ENCODE results near the gene LILRA6.

The LILRA6 gene

GRCh38 chr19:54255105-54255775 is 12.7 kb upstream of the LILRA6 start:
- TF ChIP-seq CTCF (IDR thresholded peaks at IDR 0.05; ENCODE audit: control extremely low read depth, extremely low read depth, low read depth, missing control alignments): no peak
- POLR2A ChIA-PET: no interaction called here
- no peak for DNase-seq (ENCODE audit: extremely low spot score)
- CTCF ChIA-PET: interaction anchor here (2.8 kb wide), 1 partner anchor 11 kb away, joined by 20 read pairs; no protein-coding TSS in a partner anchor

GRCh38 chr19:54254195-54254906 is 11.8 kb upstream of the LILRA6 start:
- DNase-seq (ENCODE audit: extremely low spot score): no peak
- CTCF ChIA-PET: interaction anchor here (1.1 kb wide), 1 partner anchor 12 kb away, joined by 7 read pairs; no protein-coding TSS in a partner anchor

GRCh38 chr19:54253331-54254194 is 11.0 kb upstream of the LILRA6 start:
- POLR2A ChIA-PET: no interaction called here
- CTCF ChIA-PET: interaction anchor here (1.0 to 1.1 kb wide), 2 partner anchors 12 to 13 kb away, joined by 4 to 7 read pairs; no protein-coding TSS in a partner anchor
- TF ChIP-seq CTCF (IDR thresholded peaks at IDR 0.05; ENCODE audit: control extremely low read depth, extremely low read depth, low read depth, missing control alignments): no peak
- no peak for DNase-seq (ENCODE audit: extremely low spot score)

More at GRCh38 chr19:54254195-54254906, 11.8 kb upstream of the LILRA6 start:
- TF ChIP-seq CTCF (IDR thresholded peaks at IDR 0.05; ENCODE audit: control extremely low read depth, extremely low read depth, low read depth, missing control alignments): no peak
- POLR2A ChIA-PET: no interaction called here

- no peak for DNase-seq (ENCODE audit: extremely low spot score)
- no peak for TF ChIP-seq CTCF (IDR thresholded peaks at IDR 0.05; ENCODE audit: control extremely low read depth, extremely low read depth, low read depth, missing control alignments)
- CTCF ChIA-PET: interaction anchor here (1.0 kb wide), 1 partner anchor 13 kb away, joined by 4 read pairs; no protein-coding TSS in a partner anchor
- POLR2A ChIA-PET: no interaction called here
These were observed 10.3 kb upstream of the LILRA6 start for GRCh38 chr19:54252845-54253244.

- CTCF ChIA-PET: interaction anchor here (1.0 kb wide), 1 partner anchor 14 kb away, joined by 4 read pairs; no protein-coding TSS in a partner anchor
- no peak for TF ChIP-seq CTCF (IDR thresholded peaks at IDR 0.05; ENCODE audit: control extremely low read depth, extremely low read depth, low read depth, missing control alignments)
- POLR2A ChIA-PET: no interaction called here
- no peak for DNase-seq (ENCODE audit: extremely low spot score)
These were observed 9.7 kb upstream of the LILRA6 start for GRCh38 chr19:54252243-54252642.

- no peak for DNase-seq (ENCODE audit: extremely low spot score)
- CTCF ChIA-PET: interaction anchor here (1.9 kb wide), 1 partner anchor 17 kb away, joined by 7 read pairs; no protein-coding TSS in a partner anchor
- TF ChIP-seq CTCF (IDR thresholded peaks at IDR 0.05; ENCODE audit: control extremely low read depth, extremely low read depth, low read depth, missing control alignments): no peak
- POLR2A ChIA-PET: no interaction called here
These were observed 5.5 kb upstream of the LILRA6 start for GRCh38 chr19:54248016-54248601.
